Measurements from ENCODE around the gene PRPF18.

PRPF18 gene

GRCh38 chr10:13604357-13605040 lies 17.7 kb downstream of the PRPF18 start:
- DNase-seq (ENCODE audit: low read depth in 2 of 2): no peak

GRCh38 chr10:13608246-13608853 lies 21.6 kb downstream of the PRPF18 start:
- no peak for DNase-seq (ENCODE audit: low read depth in 2 of 2)

GRCh38 chr10:13612654-13613373 lies 26.0 kb downstream of the PRPF18 start:
- no peak for DNase-seq (ENCODE audit: low read depth in 2 of 2)

GRCh38 chr10:13613519-13613918 lies 26.8 kb downstream of the PRPF18 start:
- DNase-seq (ENCODE audit: low read depth in 2 of 2): no peak

GRCh38 chr10:13614530-13615332 lies 28.0 kb downstream of the PRPF18 start:
- no peak for DNase-seq (ENCODE audit: low read depth in 2 of 2)

GRCh38 chr10:13615650-13616300 lies 29.0 kb downstream of the PRPF18 start:
- no peak for DNase-seq (ENCODE audit: low read depth in 2 of 2)

- no peak for DNase-seq (ENCODE audit: low read depth in 2 of 2)
Measured at GRCh38 chr10:13617116-13617515, 30.4 kb downstream of the PRPF18 start.

- no peak for DNase-seq (ENCODE audit: low read depth in 2 of 2)
Measured at GRCh38 chr10:13621931-13622330, 35.2 kb downstream of the PRPF18 start.

GRCh38 chr10:13624630-13625029 lies 37.9 kb downstream of the PRPF18 start:
- no peak for DNase-seq (ENCODE audit: low read depth in 2 of 2)

GRCh38 chr10:13627459-13628310 lies 40.9 kb downstream of the PRPF18 start:
- no peak for DNase-seq (ENCODE audit: low read depth in 2 of 2)

- DNase-seq (ENCODE audit: low read depth in 2 of 2): no peak
Measured at GRCh38 chr10:13628661-13629060, 41.9 kb downstream of the PRPF18 start.

GRCh38 chr10:13629116-13629515 lies 42.4 kb downstream of the PRPF18 start:
- DNase-seq (ENCODE audit: low read depth in 2 of 2): no peak

GRCh38 chr10:13630231-13630630 lies 43.5 kb downstream of the PRPF18 start:
- no peak for DNase-seq (ENCODE audit: low read depth in 2 of 2)

GRCh38 chr10:13631594-13631993 lies 44.8 kb downstream of the PRPF18 start:
- DNase-seq (ENCODE audit: low read depth in 2 of 2): no peak

- no peak for DNase-seq (ENCODE audit: low read depth in 2 of 2)
Measured at GRCh38 chr10:13632440-13632839, 45.7 kb downstream of the PRPF18 start.

- no peak for DNase-seq (ENCODE audit: low read depth in 2 of 2)
Measured at GRCh38 chr10:13632884-13633440, 46.2 kb downstream of the PRPF18 start.

GRCh38 chr10:13633689-13634088 lies 46.9 kb downstream of the PRPF18 start:
- no peak for DNase-seq (ENCODE audit: low read depth in 2 of 2)

- DNase-seq (ENCODE audit: low read depth in 2 of 2): no peak
Measured at GRCh38 chr10:13634207-13634606, 47.4 kb downstream of the PRPF18 start.

GRCh38 chr10:13636776-13637175 lies 50.0 kb downstream of the PRPF18 start:
- DNase-seq (ENCODE audit: low read depth in 2 of 2): no peak

GRCh38 chr10:13637303-13637856 lies 50.6 kb downstream of the PRPF18 start:
- DNase-seq (ENCODE audit: low read depth in 2 of 2): no peak
